GM21529 (cell line): ENCODE measurements around the gene KCNC3.
"Not testable (repeated sequence)": the region's sequence is repeated elsewhere in the genome, so short reads cannot be mapped to it uniquely, and the experiment has no call there.

Source experiments
- ATAC-seq: cut with Tn5 transposase; IDR thresholded peaks from one replicate; pipeline ENCODE4 v1.9.1; 2021; ENCODE audit not compliant: unreplicated experiment

KCNC3 gene

GRCh38 chr19:50356691-50357177 is 27.6 kb upstream of the KCNC3 start:
- no peak for ATAC-seq

GRCh38 chr19:50353487-50353880 is 24.3 kb upstream of the KCNC3 start:
- not testable (repeated sequence) for ATAC-seq

GRCh38 chr19:50352242-50352641 is 23.1 kb upstream of the KCNC3 start:
- ATAC-seq, result no peak

- ATAC-seq, result no peak
Observed at GRCh38 chr19:50349277-50350057, 20.3 kb upstream of the KCNC3 start.

GRCh38 chr19:50347089-50347581 is 18.0 kb upstream of the KCNC3 start:
- peak; percentile 40 for ATAC-seq

GRCh38 chr19:50344661-50345318 is 15.6 kb upstream of the KCNC3 start:
- ATAC-seq, result no peak

- ATAC-seq, result peak; percentile 59
Observed at GRCh38 chr19:50341091-50341564, 12.0 kb upstream of the KCNC3 start.

- ATAC-seq, result no peak
Observed at GRCh38 chr19:50340331-50340730, 11.2 kb upstream of the KCNC3 start.

- ATAC-seq, result not testable (repeated sequence)
Observed at GRCh38 chr19:50337031-50337430, 7.9 kb upstream of the KCNC3 start.

GRCh38 chr19:50334741-50335421 is 5.7 kb upstream of the KCNC3 start:
- ATAC-seq, result no peak

GRCh38 chr19:50333737-50334617 is 4.8 kb upstream of the KCNC3 start:
- no peak for ATAC-seq

GRCh38 chr19:50333235-50333736 is 4.1 kb upstream of the KCNC3 start:
- peak; percentile 40 for ATAC-seq

GRCh38 chr19:50332244-50333038 is 3.3 kb upstream of the KCNC3 start:
- no peak for ATAC-seq

GRCh38 chr19:50331994-50332243 is 2.7 kb upstream of the KCNC3 start:
- no peak for ATAC-seq

GRCh38 chr19:50331221-50331993 is 2.2 kb upstream of the KCNC3 start:
- no peak for ATAC-seq

- ATAC-seq, result no peak
Observed at GRCh38 chr19:50330365-50331078, 1.3 kb upstream of the KCNC3 start.

GRCh38 chr19:50329926-50330294 is 733 bp upstream of the KCNC3 start:
- not testable (repeated sequence) for ATAC-seq

- peak; percentile 10 for ATAC-seq
Observed at GRCh38 chr19:50328873-50329145, 368 bp downstream of the KCNC3 start.
